ENCODE measurements around the gene OVCA2.
"Not testable (repeated sequence)": the region's sequence is repeated elsewhere in the genome, so short reads cannot be mapped to it uniquely, and the experiment has no call there.

OVCA2 gene

DNA sequence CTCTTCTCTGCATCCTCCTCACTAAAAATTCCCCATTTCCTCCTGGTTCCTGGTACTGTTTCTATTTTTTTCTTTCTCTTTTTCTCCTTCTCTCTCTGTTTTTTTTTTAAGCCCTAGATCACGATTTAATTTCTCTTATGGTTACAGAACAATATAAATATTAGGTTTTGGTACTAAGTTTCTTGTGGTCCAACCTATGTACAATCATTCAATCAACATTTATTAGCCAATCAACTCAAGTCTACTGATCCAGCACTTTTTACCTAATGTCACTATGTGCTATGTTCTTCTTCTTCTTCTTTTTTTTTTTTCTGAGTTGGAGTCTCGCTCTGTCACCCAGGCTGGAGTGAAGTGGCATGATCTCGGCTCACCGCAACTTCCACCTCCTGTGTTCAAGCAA lies 29.3 kb upstream of the OVCA2 start:
- Histone ChIP-seq H2AFZ (ENCODE audit: low read length) (no peak overlapping the region), H3F3A (ENCODE audit: insufficient read depth, low read length) (no peaks in the 10 kb centered on the region), H3K4me1 (ENCODE audit: insufficient read depth, low read length, severe bottlenecking) (peaks cover 2% of the 10 kb centered on the region), H3K4me3 (ENCODE audit: low read depth, low read length, poor library complexity, severe bottlenecking) (no peak overlapping the region), H3K79me2 (ENCODE audit: insufficient read depth, low read length) (no peaks in the 10 kb centered on the region), H3K27ac (ENCODE audit: low read depth, low read length, poor library complexity, severe bottlenecking) (no peak overlapping the region), H3K4me2 (ENCODE audit: low read length) (no peak overlapping the region), H4K20me1 (ENCODE audit: insufficient read depth, low read length) (no peaks in the 10 kb centered on the region), H3K9ac (ENCODE audit: low read length) (no peak overlapping the region), H3K9me2 (ENCODE audit: low read depth, low read length) (no peaks in the 10 kb centered on the region), H3K9me3 (ENCODE audit: low read length) (no peaks in the 10 kb centered on the region), H3K27me3 (ENCODE audit: insufficient read depth, low read length) (peaks cover 29% of the 10 kb centered on the region; the same call in 1 of the 2 replicates), H3K36me3 (ENCODE audit: insufficient read depth, low read length) (no peaks in the 10 kb centered on the region; the same call in 1 of the 2 replicates)
- TF ChIP-seq EZH2 (IDR thresholded peaks at IDR 0.05; ENCODE audit: borderline replicate concordance, low read length): no peak
- TF ChIP-seq, protein P1, sequence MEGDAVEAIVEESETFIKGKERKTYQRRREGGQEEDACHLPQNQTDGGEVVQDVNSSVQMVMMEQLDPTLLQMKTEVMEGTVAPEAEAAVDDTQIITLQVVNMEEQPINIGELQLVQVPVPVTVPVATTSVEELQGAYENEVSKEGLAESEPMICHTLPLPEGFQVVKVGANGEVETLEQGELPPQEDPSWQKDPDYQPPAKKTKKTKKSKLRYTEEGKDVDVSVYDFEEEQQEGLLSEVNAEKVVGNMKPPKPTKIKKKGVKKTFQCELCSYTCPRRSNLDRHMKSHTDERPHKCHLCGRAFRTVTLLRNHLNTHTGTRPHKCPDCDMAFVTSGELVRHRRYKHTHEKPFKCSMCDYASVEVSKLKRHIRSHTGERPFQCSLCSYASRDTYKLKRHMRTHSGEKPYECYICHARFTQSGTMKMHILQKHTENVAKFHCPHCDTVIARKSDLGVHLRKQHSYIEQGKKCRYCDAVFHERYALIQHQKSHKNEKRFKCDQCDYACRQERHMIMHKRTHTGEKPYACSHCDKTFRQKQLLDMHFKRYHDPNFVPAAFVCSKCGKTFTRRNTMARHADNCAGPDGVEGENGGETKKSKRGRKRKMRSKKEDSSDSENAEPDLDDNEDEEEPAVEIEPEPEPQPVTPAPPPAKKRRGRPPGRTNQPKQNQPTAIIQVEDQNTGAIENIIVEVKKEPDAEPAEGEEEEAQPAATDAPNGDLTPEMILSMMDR (IDR thresholded peaks at IDR 0.05; ENCODE audit: low read length): no peak

DNA sequence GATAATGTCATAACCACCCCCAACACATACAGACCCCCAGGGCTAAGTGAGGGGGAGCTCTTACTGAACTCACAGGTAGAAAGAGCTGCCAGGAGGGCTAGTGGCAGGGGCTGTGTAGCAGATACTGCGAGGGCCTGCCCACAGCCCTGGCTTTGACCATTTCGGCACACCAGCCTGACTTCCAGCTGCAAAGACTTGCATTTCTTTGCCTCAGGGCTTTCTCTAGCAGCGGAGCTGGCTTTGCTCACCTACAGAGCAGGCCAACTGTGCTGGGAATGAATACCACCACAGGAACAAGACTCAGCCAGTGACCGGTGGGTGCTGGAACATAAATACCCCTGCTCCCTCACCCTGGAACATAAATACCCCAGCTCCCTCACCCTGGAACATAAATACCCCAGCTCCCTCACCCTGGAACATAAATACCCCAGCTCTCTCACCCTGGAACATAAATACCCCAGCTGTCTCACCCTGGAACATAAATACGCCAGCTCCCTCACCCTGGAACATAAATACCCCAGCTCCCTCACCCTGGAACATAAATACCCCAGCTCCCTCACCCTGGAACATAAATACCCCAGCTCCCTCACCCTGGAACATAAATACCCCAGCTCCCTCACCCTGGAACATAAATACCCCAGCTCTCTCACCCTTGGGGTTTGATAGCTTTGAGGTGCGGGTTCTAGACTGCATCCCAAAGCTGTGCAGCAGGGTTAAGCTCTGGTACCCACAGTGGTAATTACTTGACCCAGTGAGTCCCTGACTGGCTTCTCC lies 28.4 kb upstream of the OVCA2 start:
- H3K9ac ChIP-seq (ENCODE audit: low read length); H3F3A ChIP-seq (ENCODE audit: insufficient read depth, low read length); H4K20me1 ChIP-seq (ENCODE audit: insufficient read depth, low read length); H3K79me2 ChIP-seq (ENCODE audit: insufficient read depth, low read length); H2AFZ ChIP-seq (ENCODE audit: low read length); H3K9me3 ChIP-seq (ENCODE audit: low read length); H3K27ac ChIP-seq (ENCODE audit: low read depth, low read length, poor library complexity, severe bottlenecking); H3K4me2 ChIP-seq (ENCODE audit: low read length); H3K4me3 ChIP-seq (ENCODE audit: low read depth, low read length, poor library complexity, severe bottlenecking); H3K4me1 ChIP-seq (ENCODE audit: insufficient read depth, low read length, severe bottlenecking); H3K36me3 ChIP-seq (ENCODE audit: insufficient read depth, low read length); H3K9me2 ChIP-seq (ENCODE audit: low read depth, low read length): not testable (repeated sequence)
- H3K27me3 ChIP-seq (ENCODE audit: insufficient read depth, low read length): peaks cover 35% of the 10 kb centered on the region

DNA sequence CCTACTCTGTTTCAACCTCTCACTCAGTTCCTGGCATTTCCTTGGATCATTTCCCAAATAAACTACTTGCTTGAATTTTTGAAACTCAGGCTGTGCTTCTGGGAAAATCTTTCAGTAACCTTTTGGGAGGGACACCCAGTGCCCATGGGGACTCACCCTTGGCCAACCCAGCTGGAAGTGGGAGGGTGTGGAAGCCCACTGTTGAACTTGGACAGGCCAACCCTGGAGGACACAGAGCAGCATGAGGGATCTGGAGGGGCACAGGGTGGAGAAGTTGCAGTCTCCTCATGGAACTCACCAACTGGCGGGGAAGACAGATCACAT lies 27.9 kb upstream of the OVCA2 start:
- Histone ChIP-seq H3K9ac (ENCODE audit: low read length) (no peak overlapping the region), H3K27me3 (ENCODE audit: insufficient read depth, low read length) (peaks cover 34% of the 10 kb centered on the region), H3K36me3 (ENCODE audit: insufficient read depth, low read length) (no peaks in the 10 kb centered on the region; the same call in 1 of the 2 replicates)

More for the DNA sequence above, 27.9 kb upstream of the OVCA2 start:
- no peaks in the 10 kb centered on the region for H3F3A ChIP-seq (ENCODE audit: insufficient read depth, low read length)
- H3K4me3 ChIP-seq (ENCODE audit: low read depth, low read length, poor library complexity, severe bottlenecking): no peak overlapping the region
- no peak overlapping the region for H3K27ac ChIP-seq (ENCODE audit: low read depth, low read length, poor library complexity, severe bottlenecking)
- H3K9me3 ChIP-seq (ENCODE audit: low read length): no peaks in the 10 kb centered on the region
- no peak overlapping the region for H2AFZ ChIP-seq (ENCODE audit: low read length)
- H3K79me2 ChIP-seq (ENCODE audit: insufficient read depth, low read length): no peaks in the 10 kb centered on the region
- H3K4me2 ChIP-seq (ENCODE audit: low read length): no peak overlapping the region
- H3K9me2 ChIP-seq (ENCODE audit: low read depth, low read length): no peaks in the 10 kb centered on the region
- H4K20me1 ChIP-seq (ENCODE audit: insufficient read depth, low read length): no peaks in the 10 kb centered on the region
- TF ChIP-seq, protein P1 (IDR thresholded peaks at IDR 0.05; ENCODE audit: low read length): no peak
- TF ChIP-seq EZH2 (IDR thresholded peaks at IDR 0.05; ENCODE audit: borderline replicate concordance, low read length): no peak
- H3K4me1 ChIP-seq (ENCODE audit: insufficient read depth, low read length, severe bottlenecking): peaks cover 3% of the 10 kb centered on the region

Measured in OCI-LY1 (cell line).